Inferior parietal cortex (tissue), 1 donor: ENCODE measurements around the gene SORCS2.

ENCODE experiments used
- DNase-seq: peaks from one replicate; pipeline ENCODE4 v3.0.0-alpha.2; 2016; ENCODE audit errors: extremely low spot score

Gene SORCS2

GRCh38 chr4:7526929-7527535, 334.7 kb downstream of the SORCS2 start:
- no peak for DNase-seq

- no peak for DNase-seq
These were observed 337.2 kb downstream of the SORCS2 start for GRCh38 chr4:7529368-7530080.

- no peak for DNase-seq
These were observed 337.7 kb downstream of the SORCS2 start for GRCh38 chr4:7530082-7530481.

- no peak for DNase-seq
These were observed 338.7 kb downstream of the SORCS2 start for GRCh38 chr4:7530932-7531639.

GRCh38 chr4:7531640-7531994, 339.3 kb downstream of the SORCS2 start:
- DNase-seq, result no peak

GRCh38 chr4:7532043-7532442, 339.7 kb downstream of the SORCS2 start:
- no peak for DNase-seq

GRCh38 chr4:7533267-7533666, 340.9 kb downstream of the SORCS2 start:
- no peak for DNase-seq

GRCh38 chr4:7535094-7535493, 342.8 kb downstream of the SORCS2 start:
- DNase-seq, result no peak

GRCh38 chr4:7535619-7536018, 343.3 kb downstream of the SORCS2 start:
- no peak for DNase-seq

GRCh38 chr4:7536876-7537275, 344.5 kb downstream of the SORCS2 start:
- no peak for DNase-seq

GRCh38 chr4:7537853-7538400, 345.6 kb downstream of the SORCS2 start:
- no peak for DNase-seq

- DNase-seq, result no peak
These were observed 346.2 kb downstream of the SORCS2 start for GRCh38 chr4:7538518-7538917.

- DNase-seq, result no peak
These were observed 346.8 kb downstream of the SORCS2 start for GRCh38 chr4:7539186-7539585.

- no peak for DNase-seq
These were observed 347.3 kb downstream of the SORCS2 start for GRCh38 chr4:7539659-7540058.

- DNase-seq, result no peak
These were observed 347.9 kb downstream of the SORCS2 start for GRCh38 chr4:7540206-7540605.

- DNase-seq, result no peak
These were observed 348.5 kb downstream of the SORCS2 start for GRCh38 chr4:7540654-7541413.

- no peak for DNase-seq
These were observed 349.1 kb downstream of the SORCS2 start for GRCh38 chr4:7541414-7541810.

GRCh38 chr4:7542781-7543180, 350.4 kb downstream of the SORCS2 start:
- no peak for DNase-seq

- DNase-seq, result no peak
These were observed 353.9 kb downstream of the SORCS2 start for GRCh38 chr4:7546152-7546808.

- DNase-seq, result no peak
These were observed 354.6 kb downstream of the SORCS2 start for GRCh38 chr4:7546809-7547367.

GRCh38 chr4:7547368-7548040, 355.2 kb downstream of the SORCS2 start:
- DNase-seq, result no peak
